GM23248 (cell line): Measurements from ENCODE around the gene AVL9. TPM values are rescaled to one million over a fixed set of nuclear protein-coding genes. Genes with fewer than 3 reads are reported as not detected.

Source experiments
- DNase-seq: peaks from one replicate; pipeline ENCODE4 v3.0.0-alpha.2; 2015
- H2AFZ ChIP-seq: fragments of 200-600 bp; sonication (generic); 2 replicates; pipeline ENCODE4 v1.6.1; 2016; ENCODE audit warnings: antibody characterized with exemption
- H3F3A ChIP-seq: fragments of 200-600 bp; sonication (generic); 2 replicates; pipeline ENCODE4 v1.6.1; 2016; ENCODE audit warnings: mild to moderate bottlenecking, antibody characterized with exemption, mixed run types; ENCODE audit not compliant: insufficient read depth
- H3K27ac ChIP-seq: fragments of 200-600 bp; sonication (generic); 2 replicates; pipeline ENCODE4 v1.5.1; 2016; ENCODE audit warnings: mild to moderate bottlenecking
- H3K27me3 ChIP-seq: fragments of 200-600 bp; sonication (generic); replicated peaks from 2 replicates; pipeline ENCODE4 v1.6.1; 2016; ENCODE audit warnings: mild to moderate bottlenecking; ENCODE audit not compliant: insufficient read depth
- H3K36me3 ChIP-seq: fragments of 200-600 bp; sonication (generic); 2 replicates; pipeline ENCODE4 v1.6.1; 2016; ENCODE audit warnings: low read depth, mild to moderate bottlenecking
- H3K4me1 ChIP-seq: fragments of 200-600 bp; sonication (generic); 2 replicates; pipeline ENCODE4 v1.6.1; 2016; ENCODE audit warnings: mild to moderate bottlenecking; ENCODE audit not compliant: insufficient read depth
- H3K4me2 ChIP-seq: fragments of 200-600 bp; sonication (generic); one replicate; pipeline ENCODE4 v1.6.1; 2016; ENCODE audit warnings: mild to moderate bottlenecking; ENCODE audit not compliant: unreplicated experiment
- H3K4me3 ChIP-seq: fragments of 200-600 bp; sonication (generic); 2 replicates; pipeline ENCODE4 v1.5.1; 2016; ENCODE audit warnings: mild to moderate bottlenecking
- H3K79me2 ChIP-seq: fragments of 200-600 bp; sonication (generic); 2 replicates; pipeline ENCODE4 v1.6.1; 2016; ENCODE audit warnings: mild to moderate bottlenecking; ENCODE audit not compliant: insufficient read depth
- H3K9ac ChIP-seq: fragments of 200-600 bp; sonication (generic); 2 replicates; pipeline ENCODE4 v1.6.1; 2016; ENCODE audit warnings: mild to moderate bottlenecking
- H3K9me2 ChIP-seq: fragments of 200-600 bp; sonication (generic); 2 replicates; pipeline ENCODE4 v1.6.1; 2016; ENCODE audit warnings: mixed run types, mild to moderate bottlenecking, moderate library complexity; ENCODE audit not compliant: insufficient read depth
- H3K9me3 ChIP-seq: fragments of 200-600 bp; sonication (generic); one replicate; pipeline ENCODE4 v1.6.1; 2017; ENCODE audit warnings: low read depth
- H4K20me1 ChIP-seq: fragments of 200-600 bp; sonication (generic); 2 replicates; pipeline ENCODE4 v1.6.0; 2016; ENCODE audit not compliant: insufficient read depth
- EZH2 ChIP-seq: fragments of 200-600 bp; sonication (generic); IDR thresholded peaks from 2 replicates; pipeline ENCODE4 v1.6.1; 2018; ENCODE audit warnings: antibody characterized with exemption, mild to moderate bottlenecking; ENCODE audit not compliant: insufficient read depth, poor library complexity, severe bottlenecking
- EZH2phosphoT487 ChIP-seq: fragments of 200-600 bp; sonication (generic); IDR thresholded peaks from 2 replicates; pipeline ENCODE4 v1.6.1; 2018; ENCODE audit warnings: antibody characterized with exemption, moderate library complexity, mild to moderate bottlenecking, low read depth; ENCODE audit not compliant: insufficient read depth
- WGBS, 2 experiments: methylation state at CpG; one replicate each; pipeline ENCODE4 v1.1.6; 2015 to 2017; ENCODE audit warnings: low lambda C conversion rate in 2 of 2, low coverage in 1 of 2; ENCODE audit errors: missing lambda C conversion rate in 2 of 2; 5-methylcytosine and 5-hydroxymethylcytosine counted together
- in situ Hi-C: fragments of 300-500 bp; cut with MboI; formaldehyde crosslinking; loops from 2 replicates; pipeline ENCODE4 v1.15.0; 2020
- polyA plus RNA-seq: library from polyadenylated mRNA; unstranded; fragments of >200 nt; fragmentation: Nextera tagmentation; extraction: Ambion mirVana; gene quantifications from 2 replicates; pipeline ENCODE4 v1.2.1, GENCODE V29; 2016
- total RNA-seq: library from RNA; depleted of rRNA; stranded (reverse); fragments of >200 nt; shearing (Covaris generic); gene quantifications from 2 replicates; pipeline ENCODE4 v1.2.3, GENCODE V29; 2014

The AVL9 gene
- total and polyA plus RNA-seq, 2 experiments from 2014 or later, result 5.1 to 12.0 TPM

DNA sequence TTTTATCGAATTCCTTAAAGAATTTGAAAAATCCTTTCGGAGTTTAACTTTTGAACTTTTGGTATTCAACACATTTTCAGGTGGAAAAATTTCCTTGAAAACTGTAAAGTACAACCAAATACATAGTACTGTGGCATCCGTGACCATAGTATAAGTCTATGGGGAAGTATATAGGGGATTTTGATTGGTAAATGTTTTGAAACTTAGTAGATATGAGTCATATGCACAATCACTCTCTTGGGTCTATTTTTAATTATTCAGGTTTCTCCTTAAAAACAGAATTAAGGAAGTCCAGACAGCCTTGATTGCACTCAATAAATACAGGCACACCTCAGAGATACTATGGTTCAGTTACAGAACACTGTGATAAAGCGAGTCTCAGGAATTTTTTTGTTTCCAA is 64.2 kb downstream of the AVL9 start:
- Histone ChIP-seq H3K9me3 (no peaks in the 10 kb centered on the region), H3K4me1 (no peaks in the 10 kb centered on the region), H3K27ac (no peak overlapping the region), H3K4me3 (no peak overlapping the region), H4K20me1 (no peaks in the 10 kb centered on the region), H3K4me2 (no peak overlapping the region), H3K9me2 (no peaks in the 10 kb centered on the region), H3F3A (no peaks in the 10 kb centered on the region), H3K36me3 (peaks cover 42% of the 10 kb centered on the region), H2AFZ (no peak overlapping the region), H3K79me2 (peaks cover 17% of the 10 kb centered on the region), H3K27me3 (no peaks in the 10 kb centered on the region), H3K9ac (no peak overlapping the region)
- in situ Hi-C loops, result no loop called here
- WGBS, 2 experiments, result 98% methylated on average over 4 of the region's 4 CpGs
- TF ChIP-seq EZH2, result no peak
- TF ChIP-seq EZH2phosphoT487, result no peak
- no peak for DNase-seq

DNA sequence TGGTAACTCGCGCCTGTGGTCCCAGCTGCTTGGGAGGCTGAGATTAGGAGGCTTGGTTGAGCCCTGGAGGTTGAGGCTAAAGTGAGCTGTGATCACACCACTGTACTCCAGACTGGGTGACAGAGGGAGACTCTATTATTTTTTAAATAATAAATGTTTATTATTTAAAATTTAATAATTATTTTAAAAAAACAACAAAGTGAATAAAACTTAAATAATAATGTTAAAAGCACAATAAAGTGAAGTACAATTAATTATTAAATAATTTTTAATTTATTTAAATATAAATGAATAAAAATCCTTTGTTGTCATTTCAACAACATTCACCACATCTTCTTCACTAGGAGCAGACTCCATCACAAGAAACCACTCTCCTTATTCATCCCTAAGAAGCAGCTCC is 64.8 kb downstream of the AVL9 start:
- H3K9ac ChIP-seq, result no peak overlapping the region
- no peaks in the 10 kb centered on the region for H3F3A ChIP-seq
- no peaks in the 10 kb centered on the region for H3K4me1 ChIP-seq
- TF ChIP-seq EZH2phosphoT487 (no peak), EZH2 (no peak)
- H3K27me3 ChIP-seq, result no peaks in the 10 kb centered on the region
- peaks cover 18% of the 10 kb centered on the region for H3K79me2 ChIP-seq
- 98% methylated on average over 2 of the region's 2 CpGs for WGBS, 2 experiments
- peaks cover 37% of the 10 kb centered on the region for H3K36me3 ChIP-seq
- no peaks in the 10 kb centered on the region for H3K9me2 ChIP-seq
- in situ Hi-C loops, result no loop called here
- no peak overlapping the region for H3K4me2 ChIP-seq
- no peaks in the 10 kb centered on the region for H3K9me3 ChIP-seq
- no peaks in the 10 kb centered on the region for H4K20me1 ChIP-seq
- no peak overlapping the region for H3K27ac ChIP-seq
- no peak for DNase-seq
- no peak overlapping the region for H3K4me3 ChIP-seq
- no peak overlapping the region for H2AFZ ChIP-seq

DNA sequence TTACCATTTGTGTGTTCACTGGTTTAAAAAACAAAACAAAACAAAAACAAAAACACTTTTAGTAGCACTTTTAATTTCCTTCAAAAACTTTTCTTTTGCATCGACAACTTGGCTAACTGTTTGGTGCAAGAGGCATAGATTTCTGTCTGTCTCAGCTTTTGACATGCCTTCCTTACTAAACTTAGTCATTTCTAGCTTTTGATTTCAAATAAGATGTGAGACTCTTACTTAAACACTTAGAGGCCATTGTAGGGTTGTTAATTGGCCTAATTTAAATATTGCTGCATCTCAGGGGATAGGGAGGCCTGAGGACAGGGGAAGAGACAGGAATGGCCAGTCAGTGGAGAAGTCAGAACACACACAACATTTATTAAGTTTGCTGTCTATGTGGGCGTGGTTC is 66.3 kb downstream of the AVL9 start:
- Histone ChIP-seq H2AFZ (no peak overlapping the region), H3K4me1 (no peaks in the 10 kb centered on the region), H3K4me2 (no peak overlapping the region), H3K27ac (no peak overlapping the region), H3K4me3 (no peak overlapping the region), H3K9me2 (no peaks in the 10 kb centered on the region), H3K36me3 (peaks cover 27% of the 10 kb centered on the region), H4K20me1 (no peaks in the 10 kb centered on the region), H3K27me3 (no peaks in the 10 kb centered on the region), H3K79me2 (peaks cover 23% of the 10 kb centered on the region), H3K9ac (no peak overlapping the region), H3F3A (no peaks in the 10 kb centered on the region), H3K9me3 (no peaks in the 10 kb centered on the region)
- TF ChIP-seq EZH2phosphoT487 (no peak), EZH2 (no peak)
- no peak for DNase-seq
- in situ Hi-C loops, result no loop called here
- 93 to 98% methylated on average over 2 of the region's 2 CpGs for WGBS, 2 experiments

DNA sequence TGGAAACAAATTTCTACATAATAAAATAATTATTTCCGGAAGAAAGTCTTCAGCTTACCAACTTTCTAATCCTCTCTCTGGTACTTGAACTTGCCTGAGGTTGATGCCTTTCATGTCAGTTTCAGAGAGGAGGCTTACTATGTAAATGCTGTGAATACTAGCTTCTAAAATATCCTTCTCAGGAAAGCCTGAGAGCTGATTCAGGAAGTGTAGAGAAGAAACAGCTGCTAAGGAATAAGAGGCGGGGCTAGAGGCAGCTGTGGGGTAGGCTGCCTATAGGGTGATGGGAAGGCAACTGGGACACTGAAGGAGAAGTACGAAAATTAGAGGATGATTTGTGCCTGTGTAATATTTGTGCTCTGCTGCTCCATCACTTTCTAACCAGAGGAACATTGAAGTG is 69.3 kb downstream of the AVL9 start:
- H3F3A ChIP-seq, result no peaks in the 10 kb centered on the region
- no peak overlapping the region for H3K27ac ChIP-seq
- in situ Hi-C loops, result no loop called here
- H3K79me2 ChIP-seq, result peaks cover 49% of the 10 kb centered on the region
- no peaks in the 10 kb centered on the region for H3K9me3 ChIP-seq
- 65 to 72% methylated on average over 3 of the region's 3 CpGs for WGBS, 2 experiments
- H3K36me3 ChIP-seq, result peaks cover 16% of the 10 kb centered on the region
- TF ChIP-seq EZH2 (no peak), EZH2phosphoT487 (no peak)
- no peak overlapping the region for H3K9ac ChIP-seq
- H3K4me2 ChIP-seq, result no peak overlapping the region
- H3K9me2 ChIP-seq, result no peaks in the 10 kb centered on the region
- H4K20me1 ChIP-seq, result no peaks in the 10 kb centered on the region
- H3K27me3 ChIP-seq, result no peaks in the 10 kb centered on the region
- DNase-seq, result no peak
- H3K4me1 ChIP-seq, result no peaks in the 10 kb centered on the region
- H3K4me3 ChIP-seq, result no peak overlapping the region
- H2AFZ ChIP-seq, result no peak overlapping the region
